HCT116 (cell line): ENCODE results near the gene CA6. TPM values are rescaled to one million over a fixed set of nuclear protein-coding genes. Genes with fewer than 3 reads are reported as not detected.

Experiments
- ATAC-seq: fragments of 200-7000 bp; cut with Tn5 transposase; 2 replicates; pipeline ENCODE4 v1.9.1; 2020; ENCODE audit warnings: mild to moderate bottlenecking, moderate library complexity
- BruUV-seq: library from RNA; stranded (reverse); fragments of 400-500 nt; replicated peaks from 2 replicates; lab custom pipeline; 2021; lab: Mats Ljungman, UMichigan
- CTCF ChIA-PET: fragments of 300-600 bp; sonication (Branson Sonifier 250); formaldehyde crosslinking; loops from one replicate; lab custom pipeline; 2021; ENCODE audit warnings: antibody characterized with exemption; lab: Charles Lee
- POLR2A ChIA-PET: fragments of 300-600, 350-600 bp; sonication (Branson Sonifier 250); formaldehyde crosslinking; loops from one replicate; lab custom pipeline; 2021; ENCODE audit warnings: antibody characterized with exemption; lab: Charles Lee
- RAD21 ChIA-PET, 2 experiments: fragments of 300-600 bp; sonication (Branson Sonifier 250); formaldehyde crosslinking; loops; one replicate each; lab custom pipeline; 2023; ENCODE audit warnings: low total read pairs in 2 of 2; ENCODE audit not compliant: uncharacterized antibody in 2 of 2, unreplicated experiment in 2 of 2, low non-redundant PET in 1 of 2; lab: Charles Lee
- DNase-seq: peaks from one replicate; pipeline ENCODE4 v3.0.0-alpha.2; 2010; ENCODE audit warnings: low read depth, low spot score
- H2AFZ ChIP-seq: fragments of 200-600 bp; shearing (Covaris generic), sonication (generic); 2 replicates; pipeline ENCODE4 v1.6.1; 2017; ENCODE audit warnings: low read depth, mixed run types, mixed read lengths, antibody characterized with exemption, low read length; ENCODE audit not compliant: poor library complexity, severe bottlenecking
- H3K27ac ChIP-seq: 2 replicates; pipeline ENCODE4 v1.5.1; 2012; ENCODE audit warnings: low read depth, low read length
- H3K27me3 ChIP-seq: fragments of 200-600 bp; sonication (generic); 2 replicates; pipeline ENCODE4 v1.6.1; 2016; ENCODE audit warnings: mixed run types, low read length, mixed read lengths; ENCODE audit not compliant: insufficient read depth
- H3K36me3 ChIP-seq, 2 experiments: fragments of 200-500 bp in 1 of 2; fragments of 200-600 bp in 1 of 2; sonication (Bioruptor generic) in 1 of 2; sonication (generic) in 1 of 2; 2 replicates each; pipeline versions ENCODE4 v1.5.1 to v1.6.1; 2014 to 2016; ENCODE audit warnings: low read length in 2 of 2, inconsistent platforms in 1 of 2, mixed read lengths in 1 of 2, mixed run types in 1 of 2; ENCODE audit not compliant: insufficient read depth in 2 of 2, control insufficient read depth in 1 of 2
- H3K4me1 ChIP-seq, 2 experiments: fragments of 200-600 bp in 1 of 2; sonication (generic) in 1 of 2; 2 replicates each; pipeline versions ENCODE4 v1.5.1 to v1.6.1; 2012 to 2017; ENCODE audit warnings: low read length in 2 of 2, inconsistent platforms in 1 of 2, mild to moderate bottlenecking in 1 of 2, mixed read lengths in 1 of 2, mixed run types in 1 of 2, moderate library complexity in 1 of 2; ENCODE audit not compliant: insufficient read depth in 2 of 2, control insufficient read depth in 1 of 2
- H3K4me2 ChIP-seq: fragments of 200-600 bp; sonication (generic); 2 replicates; pipeline ENCODE4 v1.6.1; 2017; ENCODE audit warnings: mixed run types, low read length, mixed read lengths
- H3K4me3 ChIP-seq, 2 experiments: fragments of 200-600 bp in 1 of 2; sonication (generic) in 1 of 2; replicated peaks in 1 of 2; 2 replicates each; pipeline ENCODE4 v1.5.1; 2011 to 2016; ENCODE audit warnings: low read length in 2 of 2, control low read depth in 1 of 2, low read depth in 1 of 2, mild to moderate bottlenecking in 1 of 2, mixed read lengths in 1 of 2, mixed run types in 1 of 2
- H3K79me2 ChIP-seq: fragments of 200-600 bp; sonication (generic); 2 replicates; pipeline ENCODE4 v1.6.1; 2017; ENCODE audit warnings: mild to moderate bottlenecking, mixed run types, low read length, moderate library complexity, mixed read lengths; ENCODE audit not compliant: insufficient read depth
- H3K9ac ChIP-seq: fragments of 200-600 bp; sonication (generic); 2 replicates; pipeline ENCODE4 v1.6.1; 2016; ENCODE audit warnings: low read length, mixed read lengths
- H3K9me2 ChIP-seq: fragments of 200-600 bp; sonication (generic), shearing (Covaris generic); 2 replicates; pipeline ENCODE4 v1.6.1; 2017; ENCODE audit warnings: mixed run types, mild to moderate bottlenecking, moderate library complexity; ENCODE audit not compliant: insufficient read depth
- H3K9me3 ChIP-seq, 2 experiments: fragments of 200-500 bp in 1 of 2; fragments of 200-600 bp in 1 of 2; sonication (Bioruptor generic) in 1 of 2; sonication (generic) in 1 of 2; 2 replicates each; pipeline ENCODE4 v1.6.1; 2014 to 2017; ENCODE audit warnings: low read length in 2 of 2, mixed read lengths in 2 of 2, inconsistent platforms in 1 of 2, low read depth in 1 of 2, mild to moderate bottlenecking in 1 of 2, mixed run types in 1 of 2, moderate library complexity in 1 of 2; ENCODE audit not compliant: control insufficient read depth in 1 of 2, insufficient read depth in 1 of 2
- H4K20me1 ChIP-seq: fragments of 200-600 bp; sonication (generic), shearing (Covaris generic); 2 replicates; pipeline ENCODE4 v1.6.1; 2017; ENCODE audit warnings: mixed run types, mild to moderate bottlenecking, moderate library complexity; ENCODE audit not compliant: insufficient read depth
- EGR1 ChIP-seq: IDR thresholded peaks from 2 replicates; pipeline ENCODE4 v1.6.1; 2012; ENCODE audit warnings: low read depth
- EZH2phosphoT487 ChIP-seq: fragments of 200-600 bp; IDR thresholded peaks from 2 replicates; pipeline ENCODE4 v1.6.1; 2018; ENCODE audit warnings: antibody characterized with exemption, borderline replicate concordance
- JUND ChIP-seq: IDR thresholded peaks from 2 replicates; pipeline ENCODE4 v1.6.1; 2012
- POLR2A ChIP-seq: IDR thresholded peaks from 2 replicates; pipeline ENCODE4 v1.7.0; 2011; ENCODE audit warnings: borderline replicate concordance; ENCODE audit not compliant: insufficient read depth, insufficient read length; ENCODE audit errors: extremely low read depth
- POLR2AphosphoS5 ChIP-seq: IDR thresholded peaks from 2 replicates; pipeline ENCODE4 v1.6.1; 2011; ENCODE audit warnings: mild to moderate bottlenecking, low read depth, low read length, moderate library complexity
- SIN3A ChIP-seq: IDR thresholded peaks from 2 replicates; pipeline ENCODE4 v1.6.1; 2012; ENCODE audit warnings: low read depth
- SP1 ChIP-seq: IDR thresholded peaks from 2 replicates; pipeline ENCODE4 v1.6.1; 2012; ENCODE audit warnings: low read depth
- intact Hi-C: fragments of 100-400 bp; cut with micrococcal nuclease; formaldehyde crosslinking; loops from 2 replicates; pipeline ENCODE4 v1.10.0; 2022
- total RNA-seq: library from RNA; stranded (reverse); gene quantifications from one replicate; pipeline ENCODE4 v1.2.1, GENCODE V29; 2021; ENCODE audit not compliant: unreplicated experiment
- TF ChIP-seq, protein P1 (sequence below): IDR thresholded peaks from 2 replicates; pipeline ENCODE4 v1.6.1; 2012; ENCODE audit warnings: low read depth
- TF ChIP-seq, protein P2 (sequence below), 3 experiments: fragments of 200-600 bp in 1 of 3; sonication (generic) in 1 of 3; IDR thresholded peaks in 2 of 3; conservative IDR thresholded peaks in 1 of 3; 2 replicates each; pipeline ENCODE4 v1.5.1; 2012 to 2017; ENCODE audit warnings: low read depth in 2 of 3, low read length in 2 of 3, antibody characterized with exemption in 1 of 3, borderline replicate concordance in 1 of 3, control low read depth in 1 of 3, mild to moderate bottlenecking in 1 of 3, mixed read lengths in 1 of 3, mixed run types in 1 of 3, moderate library complexity in 1 of 3; ENCODE audit not compliant: insufficient read depth in 1 of 3

Gene CA6
- total RNA-seq, 1 experiment from 2014 or later, result not detected

DNA sequence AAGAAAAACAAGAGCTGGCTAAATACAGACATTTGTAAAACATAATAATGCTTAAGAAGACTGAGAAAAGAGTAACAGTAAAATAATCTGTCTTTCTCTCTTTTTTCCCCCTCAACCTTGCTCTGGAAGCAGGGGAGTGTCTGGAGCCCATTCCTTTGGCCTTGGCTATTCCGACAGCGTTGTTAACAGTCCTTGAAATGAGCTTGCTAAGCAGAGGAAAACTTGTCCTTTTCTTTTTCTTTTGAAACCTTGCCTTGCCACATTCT lies 6.7 kb upstream of the CA6 start:
- Histone ChIP-seq H3K4me3 (no peak overlapping the region), H3K27me3 (no peaks in the 10 kb centered on the region), H3K27ac (no peak overlapping the region), H3K4me1 (peaks cover 0 to 21% of the 10 kb centered on the region in 2 experiments; a peak in 2 of 4 replicates), H3K79me2 (no peaks in the 10 kb centered on the region), H3K9me2 (no peaks in the 10 kb centered on the region), H3K9me3 (no peaks in the 10 kb centered on the region), H4K20me1 (no peaks in the 10 kb centered on the region), H2AFZ (no peak overlapping the region), H3K4me2 (no peak overlapping the region), H3K9ac (no peak overlapping the region), H3K36me3 (no peaks in the 10 kb centered on the region)
- ATAC-seq (no peak), DNase-seq (no peak)
- intact Hi-C loops, result no loop called here
- ChIA-PET RAD21 (interaction anchor here in 1 of 2 experiments (1.1 kb wide), 1 partner anchor 24 kb away, joined by 3 read pairs; no protein-coding TSS in a partner anchor), CTCF (interaction anchor here (0.7 kb wide), 1 partner anchor 66 kb away, joined by 3 read pairs; no protein-coding TSS in a partner anchor), POLR2A (no interaction called here)
- no peak for TF ChIP-seq EZH2phosphoT487
- no peak for TF ChIP-seq POLR2AphosphoS5
- no peak for TF ChIP-seq POLR2A
- TF ChIP-seq, protein P1, sequence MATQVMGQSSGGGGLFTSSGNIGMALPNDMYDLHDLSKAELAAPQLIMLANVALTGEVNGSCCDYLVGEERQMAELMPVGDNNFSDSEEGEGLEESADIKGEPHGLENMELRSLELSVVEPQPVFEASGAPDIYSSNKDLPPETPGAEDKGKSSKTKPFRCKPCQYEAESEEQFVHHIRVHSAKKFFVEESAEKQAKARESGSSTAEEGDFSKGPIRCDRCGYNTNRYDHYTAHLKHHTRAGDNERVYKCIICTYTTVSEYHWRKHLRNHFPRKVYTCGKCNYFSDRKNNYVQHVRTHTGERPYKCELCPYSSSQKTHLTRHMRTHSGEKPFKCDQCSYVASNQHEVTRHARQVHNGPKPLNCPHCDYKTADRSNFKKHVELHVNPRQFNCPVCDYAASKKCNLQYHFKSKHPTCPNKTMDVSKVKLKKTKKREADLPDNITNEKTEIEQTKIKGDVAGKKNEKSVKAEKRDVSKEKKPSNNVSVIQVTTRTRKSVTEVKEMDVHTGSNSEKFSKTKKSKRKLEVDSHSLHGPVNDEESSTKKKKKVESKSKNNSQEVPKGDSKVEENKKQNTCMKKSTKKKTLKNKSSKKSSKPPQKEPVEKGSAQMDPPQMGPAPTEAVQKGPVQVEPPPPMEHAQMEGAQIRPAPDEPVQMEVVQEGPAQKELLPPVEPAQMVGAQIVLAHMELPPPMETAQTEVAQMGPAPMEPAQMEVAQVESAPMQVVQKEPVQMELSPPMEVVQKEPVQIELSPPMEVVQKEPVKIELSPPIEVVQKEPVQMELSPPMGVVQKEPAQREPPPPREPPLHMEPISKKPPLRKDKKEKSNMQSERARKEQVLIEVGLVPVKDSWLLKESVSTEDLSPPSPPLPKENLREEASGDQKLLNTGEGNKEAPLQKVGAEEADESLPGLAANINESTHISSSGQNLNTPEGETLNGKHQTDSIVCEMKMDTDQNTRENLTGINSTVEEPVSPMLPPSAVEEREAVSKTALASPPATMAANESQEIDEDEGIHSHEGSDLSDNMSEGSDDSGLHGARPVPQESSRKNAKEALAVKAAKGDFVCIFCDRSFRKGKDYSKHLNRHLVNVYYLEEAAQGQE, result no peak
- no peak for TF ChIP-seq SIN3A
- TF ChIP-seq, protein P2, sequence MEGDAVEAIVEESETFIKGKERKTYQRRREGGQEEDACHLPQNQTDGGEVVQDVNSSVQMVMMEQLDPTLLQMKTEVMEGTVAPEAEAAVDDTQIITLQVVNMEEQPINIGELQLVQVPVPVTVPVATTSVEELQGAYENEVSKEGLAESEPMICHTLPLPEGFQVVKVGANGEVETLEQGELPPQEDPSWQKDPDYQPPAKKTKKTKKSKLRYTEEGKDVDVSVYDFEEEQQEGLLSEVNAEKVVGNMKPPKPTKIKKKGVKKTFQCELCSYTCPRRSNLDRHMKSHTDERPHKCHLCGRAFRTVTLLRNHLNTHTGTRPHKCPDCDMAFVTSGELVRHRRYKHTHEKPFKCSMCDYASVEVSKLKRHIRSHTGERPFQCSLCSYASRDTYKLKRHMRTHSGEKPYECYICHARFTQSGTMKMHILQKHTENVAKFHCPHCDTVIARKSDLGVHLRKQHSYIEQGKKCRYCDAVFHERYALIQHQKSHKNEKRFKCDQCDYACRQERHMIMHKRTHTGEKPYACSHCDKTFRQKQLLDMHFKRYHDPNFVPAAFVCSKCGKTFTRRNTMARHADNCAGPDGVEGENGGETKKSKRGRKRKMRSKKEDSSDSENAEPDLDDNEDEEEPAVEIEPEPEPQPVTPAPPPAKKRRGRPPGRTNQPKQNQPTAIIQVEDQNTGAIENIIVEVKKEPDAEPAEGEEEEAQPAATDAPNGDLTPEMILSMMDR (IDR thresholded peaks at IDR 0.05 in 2 of 3, conservative IDR thresholded peaks at IDR 0.05 in 1 of 3; ENCODE audit: borderline replicate concordance in 1 of 3, insufficient read depth in 1 of 3, low read depth in 2 of 3, low read length in 2 of 3), result no peak
- no peak for TF ChIP-seq JUND
- TF ChIP-seq EGR1, result no peak
- no peak for TF ChIP-seq SP1
- no TSS peak for BruUV-seq
